ENCODE data around the gene TMEM233. TPM values are rescaled to one million over a fixed set of nuclear protein-coding genes. Genes with fewer than 3 reads are reported as not detected.

TMEM233 gene
- total RNA-seq, 1 experiment from 2014 or later, result 2.5 TPM

GRCh38 chr12:119679081-119679480 is 85.5 kb downstream of the TMEM233 start:
- DNase-seq (ENCODE audit: extremely low read depth, low read depth), result no peak

GRCh38 chr12:119679490-119679889 is 85.9 kb downstream of the TMEM233 start:
- DNase-seq (ENCODE audit: extremely low read depth, low read depth), result no peak

GRCh38 chr12:119681111-119681510 is 87.5 kb downstream of the TMEM233 start:
- DNase-seq (ENCODE audit: extremely low read depth, low read depth), result no peak

- no peak for DNase-seq (ENCODE audit: extremely low read depth, low read depth)
These were observed 88.4 kb downstream of the TMEM233 start for GRCh38 chr12:119681728-119682638.

- no peak for DNase-seq (ENCODE audit: extremely low read depth, low read depth)
These were observed 89.2 kb downstream of the TMEM233 start for GRCh38 chr12:119682639-119683252.

- DNase-seq (ENCODE audit: extremely low read depth, low read depth), result no peak
These were observed 89.8 kb downstream of the TMEM233 start for GRCh38 chr12:119683413-119683812.

GRCh38 chr12:119683816-119684215 is 90.2 kb downstream of the TMEM233 start:
- DNase-seq (ENCODE audit: extremely low read depth, low read depth), result no peak

- DNase-seq (ENCODE audit: extremely low read depth, low read depth), result no peak
These were observed 91.3 kb downstream of the TMEM233 start for GRCh38 chr12:119684711-119685369.

- DNase-seq (ENCODE audit: extremely low read depth, low read depth), result no peak
These were observed 91.8 kb downstream of the TMEM233 start for GRCh38 chr12:119685375-119685774.

GRCh38 chr12:119686355-119686754 is 92.8 kb downstream of the TMEM233 start:
- no peak for DNase-seq (ENCODE audit: extremely low read depth, low read depth)

- no peak for DNase-seq (ENCODE audit: extremely low read depth, low read depth)
These were observed 93.2 kb downstream of the TMEM233 start for GRCh38 chr12:119686776-119687175.

- DNase-seq (ENCODE audit: extremely low read depth, low read depth), result no peak
These were observed 93.8 kb downstream of the TMEM233 start for GRCh38 chr12:119687406-119687805.

- DNase-seq (ENCODE audit: extremely low read depth, low read depth), result no peak
These were observed 94.3 kb downstream of the TMEM233 start for GRCh38 chr12:119687879-119688278.

GRCh38 chr12:119689935-119690500 is 96.4 kb downstream of the TMEM233 start:
- DNase-seq (ENCODE audit: extremely low read depth, low read depth), result no peak

- no peak for DNase-seq (ENCODE audit: extremely low read depth, low read depth)
These were observed 97.7 kb downstream of the TMEM233 start for GRCh38 chr12:119691202-119691810.

GRCh38 chr12:119692410-119692809 is 98.8 kb downstream of the TMEM233 start:
- DNase-seq (ENCODE audit: extremely low read depth, low read depth), result no peak

Small RNA genes within 50 kb of the gene (small RNA-seq; reads per million reads assigned to genes)
- gene RN7SKP197, result 0 reads per million in 2 experiments

Other genes with a start within 250 kb of the TMEM233 start
- gene PRKAB1, start 74.4 kb downstream of the TMEM233 start, total RNA-seq (2014; rRNA removed; shearing (Covaris generic)), result 15.8 and 18.6 TPM in 2 replicates

All from NCI-H460 (cell line).